Hepatocyte (in vitro differentiated cells): ENCODE data around the gene KCNQ2. TPM values are rescaled to one million over a fixed set of nuclear protein-coding genes. Genes with fewer than 3 reads are reported as not detected.

Experiments
- DNase-seq: peaks from one replicate; pipeline ENCODE4 v3.0.0-alpha.2; 2016; ENCODE audit warnings: low spot score
- H2AFZ ChIP-seq: fragments of 200-600 bp; sonication (generic); 2 replicates; pipeline ENCODE4 v1.6.0; 2016; ENCODE audit warnings: antibody characterized with exemption, mild to moderate bottlenecking
- H3K27ac ChIP-seq: fragments of 200-600 bp; sonication (generic); 2 replicates; pipeline ENCODE4 v1.5.1; 2016; ENCODE audit warnings: mild to moderate bottlenecking
- H3K27me3 ChIP-seq: fragments of 200-600 bp; sonication (generic); 2 replicates; pipeline ENCODE4 v1.6.1; 2016
- H3K36me3 ChIP-seq: fragments of 200-600 bp; sonication (generic); replicated peaks from 2 replicates; pipeline ENCODE4 v1.5.1; 2016; ENCODE audit warnings: low read depth; ENCODE audit not compliant: insufficient read depth
- H3K4me1 ChIP-seq: fragments of 200-600 bp; sonication (generic); 2 replicates; pipeline ENCODE4 v1.5.1; 2016; ENCODE audit warnings: mild to moderate bottlenecking, moderate library complexity; ENCODE audit not compliant: insufficient read depth
- H3K4me2 ChIP-seq: fragments of 200-600 bp; sonication (generic); 2 replicates; pipeline ENCODE4 v1.6.0; 2016
- H3K4me3 ChIP-seq: fragments of 200-600 bp; sonication (generic); 2 replicates; pipeline ENCODE4 v1.5.1; 2016; ENCODE audit warnings: mild to moderate bottlenecking
- H3K79me2 ChIP-seq: fragments of 200-600 bp; sonication (generic); 2 replicates; pipeline ENCODE4 v1.6.0; 2017; ENCODE audit warnings: mild to moderate bottlenecking
- H3K9me2 ChIP-seq: fragments of 200-600 bp; sonication (generic); replicated peaks from 2 replicates; pipeline ENCODE4 v1.6.0; 2017; ENCODE audit warnings: mild to moderate bottlenecking; ENCODE audit not compliant: insufficient read depth
- H3K9me3 ChIP-seq: fragments of 200-600 bp; sonication (generic); 2 replicates; pipeline ENCODE4 v1.5.1; 2016; ENCODE audit warnings: low read depth, mild to moderate bottlenecking
- H4K20me1 ChIP-seq: fragments of 200-600 bp; sonication (generic); 2 replicates; pipeline ENCODE4 v1.6.0; 2016; ENCODE audit warnings: mild to moderate bottlenecking; ENCODE audit not compliant: insufficient read depth, poor library complexity, severe bottlenecking
- EZH2 ChIP-seq: fragments of 200-600 bp; sonication (generic); IDR thresholded peaks from 2 replicates; pipeline ENCODE4 v1.6.1; 2016; ENCODE audit warnings: antibody characterized with exemption, mild to moderate bottlenecking, borderline replicate concordance
- EZH2phosphoT487 ChIP-seq: fragments of 200-600 bp; sonication (generic); IDR thresholded peaks from one replicate; pipeline ENCODE4 v1.6.1; 2018; ENCODE audit warnings: antibody characterized with exemption, mild to moderate bottlenecking, low read depth, moderate library complexity; ENCODE audit not compliant: unreplicated experiment, severe bottlenecking
- WGBS: methylation state at CpG from one replicate; pipeline ENCODE4 v1.1.6; 2016; ENCODE audit warnings: low lambda C conversion rate; ENCODE audit errors: missing lambda C conversion rate; 5-methylcytosine and 5-hydroxymethylcytosine counted together
- polyA plus RNA-seq: library from polyadenylated mRNA; unstranded; fragments of >200 nt; fragmentation: Nextera tagmentation; extraction: Ambion mirVana; gene quantifications from 2 replicates; pipeline ENCODE4 v1.2.1, GENCODE V29; 2016
- total RNA-seq: library from RNA; depleted of rRNA; stranded (reverse); fragments of >200 nt; gene quantifications from 2 replicates; pipeline ENCODE4 v1.2.3, GENCODE V29; 2014
- TF ChIP-seq, protein P1 (sequence below): fragments of 200-600 bp; sonication (generic); IDR thresholded peaks from 2 replicates; pipeline ENCODE4 v1.5.1; 2016; ENCODE audit warnings: antibody characterized with exemption, mild to moderate bottlenecking; ENCODE audit not compliant: poor library complexity

Gene KCNQ2
- total and polyA plus RNA-seq, 2 experiments from 2014 or later, result 3.5 to 5.4 TPM

DNA sequence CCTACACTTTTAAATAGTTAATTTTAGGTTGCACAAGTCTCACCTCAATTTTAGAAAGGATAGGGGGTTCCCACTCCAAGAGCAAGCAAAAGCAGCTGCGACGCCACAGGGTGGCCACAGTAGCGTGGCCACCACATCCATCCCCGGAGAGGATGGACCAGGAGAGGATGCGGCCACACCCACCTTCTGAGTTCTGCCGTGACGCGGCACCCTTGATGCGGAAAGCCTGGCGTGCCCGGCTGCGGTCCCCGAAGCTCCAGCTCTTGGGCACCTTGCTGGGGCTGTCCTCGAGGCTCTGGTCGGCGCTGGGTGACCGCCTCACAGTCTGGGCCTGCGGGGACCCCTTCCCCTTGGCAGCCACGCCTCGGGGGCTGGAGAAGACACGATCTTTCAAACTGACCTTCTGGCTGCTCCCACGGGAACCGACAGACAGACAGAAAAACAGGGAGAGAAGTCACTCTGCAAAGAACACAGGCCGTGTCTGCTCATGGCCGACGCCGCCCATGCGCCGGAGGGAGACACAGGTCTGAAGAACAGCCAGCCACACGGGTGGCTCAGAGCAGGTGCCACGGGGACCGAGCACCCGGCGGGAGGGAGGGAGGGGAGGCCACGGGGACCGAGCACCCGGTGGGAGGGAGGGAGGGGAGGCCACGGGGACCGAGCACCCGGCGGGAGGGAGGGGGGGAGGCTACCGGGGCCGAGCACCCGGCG lies 57.6 kb downstream of the KCNQ2 start:
- TF ChIP-seq EZH2phosphoT487 (no peak), EZH2 (no peak)
- TF ChIP-seq, protein P1, sequence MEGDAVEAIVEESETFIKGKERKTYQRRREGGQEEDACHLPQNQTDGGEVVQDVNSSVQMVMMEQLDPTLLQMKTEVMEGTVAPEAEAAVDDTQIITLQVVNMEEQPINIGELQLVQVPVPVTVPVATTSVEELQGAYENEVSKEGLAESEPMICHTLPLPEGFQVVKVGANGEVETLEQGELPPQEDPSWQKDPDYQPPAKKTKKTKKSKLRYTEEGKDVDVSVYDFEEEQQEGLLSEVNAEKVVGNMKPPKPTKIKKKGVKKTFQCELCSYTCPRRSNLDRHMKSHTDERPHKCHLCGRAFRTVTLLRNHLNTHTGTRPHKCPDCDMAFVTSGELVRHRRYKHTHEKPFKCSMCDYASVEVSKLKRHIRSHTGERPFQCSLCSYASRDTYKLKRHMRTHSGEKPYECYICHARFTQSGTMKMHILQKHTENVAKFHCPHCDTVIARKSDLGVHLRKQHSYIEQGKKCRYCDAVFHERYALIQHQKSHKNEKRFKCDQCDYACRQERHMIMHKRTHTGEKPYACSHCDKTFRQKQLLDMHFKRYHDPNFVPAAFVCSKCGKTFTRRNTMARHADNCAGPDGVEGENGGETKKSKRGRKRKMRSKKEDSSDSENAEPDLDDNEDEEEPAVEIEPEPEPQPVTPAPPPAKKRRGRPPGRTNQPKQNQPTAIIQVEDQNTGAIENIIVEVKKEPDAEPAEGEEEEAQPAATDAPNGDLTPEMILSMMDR, result no peak
- H3K9me3 ChIP-seq, result no peaks in the 10 kb centered on the region
- no peak overlapping the region for H2AFZ ChIP-seq
- no peak for DNase-seq
- H3K27me3 ChIP-seq, result no peaks in the 10 kb centered on the region
- no peaks in the 10 kb centered on the region for H3K4me1 ChIP-seq
- no peak overlapping the region for H3K27ac ChIP-seq
- H3K9me2 ChIP-seq, result no peaks in the 10 kb centered on the region
- WGBS, result 93% methylated on average over 27 of the region's 45 CpGs
- no peak overlapping the region for H3K4me3 ChIP-seq
- no peaks in the 10 kb centered on the region for H4K20me1 ChIP-seq
- H3K79me2 ChIP-seq, result no peaks in the 10 kb centered on the region
- H3K36me3 ChIP-seq, result no peaks in the 10 kb centered on the region
- no peak overlapping the region for H3K4me2 ChIP-seq

DNA sequence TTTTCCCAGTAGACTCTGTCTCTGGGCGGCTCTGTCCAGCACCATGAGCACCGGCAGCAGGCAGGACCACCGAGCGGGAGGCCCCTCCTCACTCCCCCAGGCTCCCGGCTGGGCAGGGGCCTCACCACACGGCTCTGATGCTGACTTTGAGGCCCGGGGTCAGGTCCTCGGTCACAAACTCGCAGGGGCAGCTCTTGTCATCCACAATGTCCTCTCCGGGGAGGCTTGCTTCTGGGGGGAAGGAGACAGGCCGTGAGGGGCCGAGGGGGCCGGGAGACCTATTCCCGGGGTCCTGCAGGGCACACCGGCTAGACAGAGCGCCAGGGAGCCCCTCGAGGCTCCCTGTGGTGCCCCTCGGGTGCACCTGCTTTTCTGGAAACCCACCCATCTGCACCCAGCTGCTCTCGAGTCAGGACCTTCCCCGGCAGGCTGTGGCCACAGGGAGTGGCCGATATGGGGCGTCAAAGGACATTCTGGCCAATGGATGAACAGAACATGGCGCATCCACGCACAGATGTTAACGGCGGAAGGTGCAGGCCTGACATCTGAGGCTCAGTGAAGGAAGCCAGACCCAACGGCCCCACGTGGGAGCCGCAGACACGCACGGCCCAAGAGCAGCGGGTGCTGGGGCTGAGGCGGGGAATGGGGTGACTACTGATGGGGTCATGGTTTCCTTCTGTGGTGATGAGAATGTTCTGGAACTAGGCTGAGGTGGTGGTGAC lies 58.3 kb downstream of the KCNQ2 start:
- H3K9me2 ChIP-seq, result no peaks in the 10 kb centered on the region
- DNase-seq, result no peak
- H4K20me1 ChIP-seq, result no peaks in the 10 kb centered on the region
- H3K79me2 ChIP-seq, result no peaks in the 10 kb centered on the region
- H3K4me1 ChIP-seq, result no peaks in the 10 kb centered on the region
- no peak overlapping the region for H3K4me2 ChIP-seq
- no peak overlapping the region for H2AFZ ChIP-seq
- H3K9me3 ChIP-seq, result no peaks in the 10 kb centered on the region
- H3K27ac ChIP-seq, result no peak overlapping the region
- H3K36me3 ChIP-seq, result no peaks in the 10 kb centered on the region
- TF ChIP-seq EZH2 (no peak), EZH2phosphoT487 (no peak)
- TF ChIP-seq, protein P1, result no peak
- H3K27me3 ChIP-seq, result no peaks in the 10 kb centered on the region
- H3K4me3 ChIP-seq, result no peak overlapping the region
- WGBS, result 88% methylated on average over 33 of the region's 33 CpGs

DNA sequence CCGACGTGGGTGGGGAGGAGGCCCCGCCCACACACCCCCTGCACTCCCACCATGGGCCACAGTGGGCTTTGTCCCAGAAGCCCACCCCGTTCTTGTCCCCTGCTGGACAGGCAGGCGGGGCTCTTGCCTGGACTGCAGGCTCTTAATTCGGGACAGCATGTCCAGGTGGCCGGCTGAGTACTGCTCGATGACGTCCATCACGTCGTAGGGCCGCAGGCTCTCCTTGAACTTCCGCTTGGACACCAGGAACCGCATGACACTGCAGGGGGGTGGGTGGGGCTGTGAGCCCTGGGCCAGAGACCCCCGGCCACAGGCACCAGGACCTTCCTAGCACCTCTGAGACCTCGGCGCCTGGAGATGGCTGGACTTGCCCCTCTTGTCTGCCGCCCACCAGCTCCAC lies 59.1 kb downstream of the KCNQ2 start:
- TF ChIP-seq EZH2phosphoT487, result no peak
- TF ChIP-seq, protein P1, result no peak
- TF ChIP-seq EZH2, result no peak
- Histone ChIP-seq H3K9me2 (no peaks in the 10 kb centered on the region), H3K4me3 (no peak overlapping the region), H4K20me1 (no peaks in the 10 kb centered on the region), H3K36me3 (no peaks in the 10 kb centered on the region), H3K27me3 (no peaks in the 10 kb centered on the region), H3K9me3 (no peaks in the 10 kb centered on the region), H3K27ac (no peak overlapping the region), H3K4me1 (no peaks in the 10 kb centered on the region), H2AFZ (no peak overlapping the region), H3K79me2 (no peaks in the 10 kb centered on the region), H3K4me2 (no peak overlapping the region)
- WGBS, result 86% methylated on average over 18 of the region's 18 CpGs
- DNase-seq, result no peak
